CD4-positive, alpha-beta T cell treated with Interferon alpha-2 for 1 hour (primary cell): ENCODE results near the gene PSAPL1.

Source experiments
- DNase-seq, 2 donors: peaks; one replicate each; pipeline ENCODE4 v3.0.0-alpha.2; 2020 to 2022

The PSAPL1 gene, protein sequence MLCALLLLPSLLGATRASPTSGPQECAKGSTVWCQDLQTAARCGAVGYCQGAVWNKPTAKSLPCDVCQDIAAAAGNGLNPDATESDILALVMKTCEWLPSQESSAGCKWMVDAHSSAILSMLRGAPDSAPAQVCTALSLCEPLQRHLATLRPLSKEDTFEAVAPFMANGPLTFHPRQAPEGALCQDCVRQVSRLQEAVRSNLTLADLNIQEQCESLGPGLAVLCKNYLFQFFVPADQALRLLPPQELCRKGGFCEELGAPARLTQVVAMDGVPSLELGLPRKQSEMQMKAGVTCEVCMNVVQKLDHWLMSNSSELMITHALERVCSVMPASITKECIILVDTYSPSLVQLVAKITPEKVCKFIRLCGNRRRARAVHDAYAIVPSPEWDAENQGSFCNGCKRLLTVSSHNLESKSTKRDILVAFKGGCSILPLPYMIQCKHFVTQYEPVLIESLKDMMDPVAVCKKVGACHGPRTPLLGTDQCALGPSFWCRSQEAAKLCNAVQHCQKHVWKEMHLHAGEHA

GRCh38 chr4:7434766-7435150 is at the start of gene PSAPL1:
Gene PSAPL1, minus strand, starts transcription at chr4:7434930. Its CDS starts 51 bp downstream, at chr4:7434879.
- no peak for DNase-seq

DNA sequence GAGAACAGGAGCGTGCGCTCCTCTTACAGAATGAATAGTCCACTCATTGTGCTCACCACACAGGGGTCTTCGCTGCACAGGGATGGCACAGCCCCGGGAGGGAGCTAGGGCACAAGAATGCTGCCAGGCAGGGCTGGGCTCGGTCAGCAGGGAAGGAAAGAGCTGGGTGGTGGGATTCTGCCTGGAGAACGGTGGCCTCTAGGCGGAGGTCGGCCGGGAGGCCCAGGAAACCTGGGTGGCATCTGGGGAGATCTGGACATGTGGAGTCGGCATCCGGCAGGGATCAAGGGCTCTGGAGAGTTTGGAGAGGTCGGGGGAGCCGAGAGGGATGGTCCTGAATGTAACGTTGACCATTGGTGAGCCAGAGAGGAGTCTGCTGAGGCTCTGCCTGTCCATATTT is 46.5 kb upstream of the PSAPL1 start:
- no peak for DNase-seq

- no peak for DNase-seq
These were observed 45.7 kb upstream of the PSAPL1 start for GRCh38 chr4:7480423-7480822.

DNA sequence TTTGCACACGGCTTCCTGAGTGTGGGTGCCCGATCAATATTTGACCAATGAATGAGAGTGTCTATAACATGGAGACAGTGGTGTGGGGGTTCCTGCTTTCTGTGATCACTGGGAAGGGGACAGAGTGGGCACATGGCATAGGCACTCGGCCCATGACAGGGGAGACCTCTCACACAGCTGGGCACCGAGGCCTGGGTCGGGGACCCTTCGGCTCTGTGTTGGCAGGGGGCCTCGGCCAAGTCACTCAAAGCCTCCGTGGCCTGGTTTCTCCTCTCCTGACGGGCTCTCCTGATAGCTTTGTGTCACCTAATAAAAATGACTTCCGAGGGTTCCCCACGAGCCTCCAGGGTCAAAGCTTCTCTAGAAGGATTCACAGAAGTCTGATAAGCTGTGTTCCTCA is 43.9 kb upstream of the PSAPL1 start:
- DNase-seq, result no peak

DNA sequence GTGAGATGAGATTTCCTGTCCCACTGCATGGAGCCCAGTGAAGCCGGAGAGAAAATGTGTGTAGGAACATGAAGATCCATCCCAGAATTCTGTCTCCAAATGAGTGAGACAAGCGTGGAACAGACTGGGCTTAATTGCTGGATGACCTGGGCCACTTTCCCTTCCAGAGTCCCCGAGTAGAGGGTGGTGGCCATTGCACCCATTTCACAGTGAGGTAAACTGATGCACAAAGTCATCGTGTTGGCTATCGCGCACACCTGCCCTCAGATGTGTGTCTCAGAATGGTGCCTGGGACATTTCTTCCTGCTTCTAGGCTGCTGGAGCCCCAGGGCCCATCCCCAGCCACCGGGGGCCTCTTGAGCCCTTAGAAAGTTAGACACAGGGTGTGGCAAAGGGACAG is 43.0 kb upstream of the PSAPL1 start:
- DNase-seq, result no peak

DNA sequence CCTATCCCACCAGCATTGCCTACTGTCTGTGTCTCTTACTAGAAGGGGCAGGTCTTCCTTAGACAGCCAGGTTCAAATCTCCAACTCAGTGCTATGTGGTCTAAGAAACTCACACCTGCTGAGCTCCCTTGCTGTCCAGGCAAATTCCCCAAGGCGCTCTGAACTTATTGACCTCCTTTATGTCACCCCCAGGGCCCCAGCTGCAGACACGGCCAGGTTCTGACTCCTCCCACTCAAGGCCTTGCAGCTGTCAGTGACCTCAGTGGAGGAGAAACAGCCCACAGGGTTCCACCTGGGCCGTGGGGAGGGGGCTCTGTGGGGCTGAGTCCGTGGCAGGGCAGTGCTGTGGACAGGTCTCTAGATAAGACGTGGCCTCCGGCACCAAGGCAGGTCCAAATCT is 42.1 kb upstream of the PSAPL1 start:
- no peak for DNase-seq

GRCh38 chr4:7475207-7475606 is 40.5 kb upstream of the PSAPL1 start:
- DNase-seq, result no peak

- no peak for DNase-seq
These were observed 39.6 kb upstream of the PSAPL1 start for GRCh38 chr4:7474320-7474719.

DNA sequence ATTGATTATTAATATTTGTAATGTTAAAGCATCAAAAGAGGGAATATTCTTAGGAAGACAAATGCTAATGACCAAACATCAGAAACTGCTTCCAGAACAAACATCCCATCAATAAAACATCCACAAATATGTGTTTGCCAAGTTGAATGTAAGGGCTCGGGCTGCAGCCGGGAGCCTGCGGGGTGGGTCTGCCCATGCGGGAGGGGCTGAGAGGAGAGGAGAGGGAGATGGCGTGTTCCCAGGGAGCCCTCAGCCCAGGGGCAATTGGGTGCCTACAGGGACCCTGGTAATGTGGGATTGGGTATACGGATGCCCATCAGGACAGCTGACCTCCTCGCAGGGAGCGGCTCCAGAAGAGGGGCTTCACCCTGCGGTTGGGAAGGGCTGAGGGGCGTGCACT is 38.4 kb upstream of the PSAPL1 start:
- DNase-seq, result no peak

GRCh38 chr4:7472442-7473013 is 37.8 kb upstream of the PSAPL1 start:
- no peak for DNase-seq

DNA sequence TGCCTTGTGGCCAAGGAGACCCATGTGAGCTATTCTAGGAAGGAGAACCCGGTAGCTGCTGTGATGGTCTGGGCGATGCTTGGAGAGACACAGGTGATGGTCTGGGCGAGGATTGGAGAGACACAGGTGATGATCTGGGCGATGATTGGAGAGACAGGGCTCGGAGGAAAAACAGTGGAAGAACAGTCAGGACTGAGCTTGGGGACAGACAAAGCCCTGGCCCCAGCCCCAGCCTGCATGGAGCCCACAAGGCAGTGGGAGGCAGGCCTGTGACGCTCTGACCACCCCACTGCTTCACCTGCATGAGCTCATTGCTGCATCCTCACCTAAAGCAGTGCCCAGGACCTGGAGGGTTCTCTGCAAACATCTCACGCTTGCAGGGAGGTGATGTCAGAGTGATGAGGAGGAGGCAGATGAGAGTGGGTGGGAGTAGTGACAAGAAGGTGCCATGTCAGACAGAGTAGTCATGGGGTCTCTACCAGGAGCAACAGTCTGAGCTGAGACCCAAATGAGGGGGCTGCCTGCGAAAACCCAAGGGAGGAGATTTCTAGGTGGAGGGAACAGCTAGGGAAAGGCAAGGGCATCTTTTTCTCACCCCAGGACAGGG is 35.9 kb upstream of the PSAPL1 start:
- no peak for DNase-seq

- DNase-seq, result no peak
These were observed 35.4 kb upstream of the PSAPL1 start for GRCh38 chr4:7470111-7470510.

DNA sequence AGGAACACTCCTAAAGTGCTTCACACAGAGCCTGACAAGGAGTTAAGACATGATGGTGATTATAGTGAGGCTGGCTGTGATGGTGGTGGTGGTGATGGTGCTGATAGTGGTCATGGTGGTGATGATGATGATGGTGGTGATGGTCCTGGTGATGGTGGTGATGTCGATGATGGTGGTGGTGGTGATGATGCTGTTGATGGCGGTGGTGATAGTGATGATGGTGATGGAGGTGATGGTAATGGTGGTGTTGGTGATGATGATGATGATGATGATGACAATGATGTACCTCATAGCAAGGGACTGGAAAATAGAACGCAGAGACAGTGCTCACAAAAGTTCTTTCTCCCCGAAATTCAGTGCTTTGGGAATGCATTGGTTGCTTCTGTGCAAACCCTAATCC is 34.3 kb upstream of the PSAPL1 start:
- no peak for DNase-seq

DNA sequence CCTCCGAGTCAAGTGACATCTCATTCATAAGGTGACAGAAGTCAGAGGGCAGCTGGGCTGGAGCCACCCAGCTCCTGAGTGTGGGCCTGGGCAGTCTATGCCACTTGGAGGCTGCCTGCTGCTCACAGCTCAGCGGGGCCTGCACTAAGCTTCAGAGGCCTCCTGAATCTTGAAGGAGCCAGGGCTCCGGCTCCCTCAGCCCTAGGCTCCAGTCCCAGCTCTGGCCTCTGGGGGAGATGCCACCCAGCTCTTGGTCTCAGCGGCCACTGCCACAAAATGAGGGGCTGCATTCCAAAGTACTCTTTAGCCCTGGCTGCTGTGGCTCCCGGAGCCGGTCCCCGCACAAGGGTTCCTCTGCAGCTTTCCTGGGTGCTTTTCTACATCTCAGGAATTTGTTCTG is 32.7 kb upstream of the PSAPL1 start:
- DNase-seq, result no peak

DNA sequence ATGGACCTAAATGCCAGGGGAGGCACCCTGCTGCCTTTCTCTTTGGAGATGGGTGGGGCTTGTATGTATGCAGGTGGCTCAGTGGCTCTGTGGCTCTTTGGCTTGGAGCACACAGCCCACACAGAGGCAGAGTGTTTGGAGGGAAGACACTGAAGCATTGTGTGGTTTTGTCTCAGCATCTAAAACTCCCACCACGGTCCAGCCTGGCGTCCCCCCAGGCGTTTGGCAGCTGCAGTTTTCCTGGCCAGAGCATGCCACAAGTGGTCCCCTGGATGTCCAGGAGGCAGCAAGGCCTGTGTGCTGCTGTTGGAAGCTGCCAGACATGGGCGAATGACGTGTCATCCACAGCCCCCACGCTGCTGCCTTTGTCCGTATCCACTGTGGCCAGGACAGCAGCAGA is 32.2 kb upstream of the PSAPL1 start:
- DNase-seq, result no peak

- no peak for DNase-seq
These were observed 31.5 kb upstream of the PSAPL1 start for GRCh38 chr4:7466215-7466614.

DNA sequence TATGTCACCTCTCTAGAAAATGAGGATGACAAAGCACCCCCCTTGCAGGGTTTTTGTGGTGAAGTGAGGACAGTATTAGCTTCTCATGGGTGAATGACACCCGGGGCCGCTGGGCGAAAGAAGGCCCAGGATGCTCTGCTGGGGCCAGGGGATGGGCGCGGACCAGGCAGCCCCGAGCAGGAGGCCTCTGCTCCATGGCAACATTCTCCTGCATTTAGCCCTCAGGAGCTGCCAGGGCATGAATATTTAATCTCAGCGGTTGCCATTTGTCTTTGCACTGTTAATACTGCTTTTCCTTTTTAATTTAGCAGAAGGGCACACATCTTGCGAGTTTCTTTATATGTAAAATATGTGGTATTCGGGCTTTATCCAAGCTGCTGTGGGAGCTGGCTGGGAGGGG is 30.3 kb upstream of the PSAPL1 start:
- no peak for DNase-seq

DNA sequence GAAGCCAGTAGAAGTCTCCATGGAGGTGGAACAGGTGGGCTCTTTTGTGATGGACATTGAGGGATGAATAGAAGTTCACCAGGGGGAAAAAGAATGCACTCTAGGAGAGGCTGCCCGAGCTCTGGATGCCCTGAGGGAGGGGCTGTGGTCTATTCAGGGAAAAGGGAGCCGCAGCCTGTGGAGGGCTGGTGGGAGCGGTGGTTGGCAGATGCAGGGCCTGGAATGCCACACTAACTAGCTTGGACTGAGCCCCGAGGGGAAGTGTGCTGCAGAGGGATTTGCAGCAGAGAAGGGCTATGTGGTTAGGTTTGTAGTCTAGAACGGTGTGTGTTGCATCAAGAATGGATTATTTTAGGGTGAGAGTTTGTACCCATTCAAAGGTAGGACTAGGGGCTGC is 29.5 kb upstream of the PSAPL1 start:
- DNase-seq, result no peak

- DNase-seq, result no peak
These were observed 29.0 kb upstream of the PSAPL1 start for GRCh38 chr4:7463566-7464258.

- DNase-seq, result no peak
These were observed 27.8 kb upstream of the PSAPL1 start for GRCh38 chr4:7462509-7462971.

DNA sequence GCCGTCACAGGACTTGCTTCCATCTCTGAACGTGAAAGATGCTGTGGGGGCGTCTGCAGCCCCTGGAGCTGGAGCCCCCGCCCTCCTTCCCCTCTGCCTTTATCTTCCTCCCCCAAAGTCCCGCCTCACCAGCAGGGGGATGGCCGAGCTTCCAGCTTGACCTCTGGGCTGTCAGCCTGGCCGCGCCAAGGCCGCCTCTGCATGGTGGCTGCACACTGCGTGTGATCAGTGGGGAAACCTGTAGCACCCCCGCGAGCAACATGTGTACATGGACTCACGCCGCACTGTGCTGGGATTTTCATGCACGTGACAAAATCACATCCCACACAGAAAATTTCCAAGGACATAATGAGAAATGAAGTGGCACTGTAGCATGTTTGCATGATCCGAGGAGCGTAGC is 26.5 kb upstream of the PSAPL1 start:
- no peak for DNase-seq

DNA sequence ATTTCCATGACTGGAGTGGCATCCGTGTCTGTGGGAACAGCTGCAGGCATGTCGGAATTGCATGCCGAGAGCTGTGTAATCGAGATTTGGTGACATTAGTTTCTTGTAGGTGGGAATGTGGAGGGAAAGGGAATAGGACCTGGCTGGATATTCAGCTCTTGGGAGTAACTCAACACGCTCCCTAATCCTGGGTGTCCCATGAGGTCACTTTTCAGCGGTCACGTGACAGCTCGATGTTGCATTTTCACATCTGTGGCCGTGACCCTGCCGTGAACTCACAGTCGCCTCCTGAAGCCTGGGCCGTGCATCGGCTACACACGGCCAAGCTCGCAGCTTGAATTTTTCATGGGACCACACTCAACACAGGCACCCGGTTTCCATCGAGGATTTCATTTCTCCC is 25.8 kb upstream of the PSAPL1 start:
- DNase-seq, result no peak

GRCh38 chr4:7459471-7459870 is 24.7 kb upstream of the PSAPL1 start:
- DNase-seq, result no peak

GRCh38 chr4:7458477-7458876 is 23.7 kb upstream of the PSAPL1 start:
- DNase-seq, result no peak
